CD4-positive, alpha-beta T cell treated with Interleukin-17A for 4 hours (primary cell): Measurements from ENCODE around the gene DHRS2.

ENCODE experiments used
- DNase-seq: peaks from one replicate; pipeline ENCODE4 v3.0.0-alpha.2; 2020; ENCODE audit warnings: mixed read lengths

Gene DHRS2

GRCh38 chr14:23612802-23613201, 23.4 kb upstream of the DHRS2 start:
- DNase-seq: no peak

GRCh38 chr14:23613242-23614070, 22.7 kb upstream of the DHRS2 start:
- DNase-seq: no peak

GRCh38 chr14:23614395-23614828, 21.8 kb upstream of the DHRS2 start:
- DNase-seq: no peak

GRCh38 chr14:23615856-23616255, 20.3 kb upstream of the DHRS2 start:
- no peak for DNase-seq

- DNase-seq: no peak
Measured at GRCh38 chr14:23617539-23617938, 18.6 kb upstream of the DHRS2 start.

- DNase-seq: no peak
Measured at GRCh38 chr14:23618415-23618988, 17.7 kb upstream of the DHRS2 start.

GRCh38 chr14:23620177-23620702, 15.9 kb upstream of the DHRS2 start:
- DNase-seq: no peak

GRCh38 chr14:23621204-23621931, 14.8 kb upstream of the DHRS2 start:
- no peak for DNase-seq

GRCh38 chr14:23621932-23622730, 14.0 kb upstream of the DHRS2 start:
- DNase-seq: no peak

- DNase-seq: no peak
Measured at GRCh38 chr14:23622990-23623389, 13.2 kb upstream of the DHRS2 start.

- no peak for DNase-seq
Measured at GRCh38 chr14:23623962-23624361, 12.2 kb upstream of the DHRS2 start.

- DNase-seq: no peak
Measured at GRCh38 chr14:23624830-23625404, 11.2 kb upstream of the DHRS2 start.

GRCh38 chr14:23626946-23627345, 9.2 kb upstream of the DHRS2 start:
- no peak for DNase-seq

- DNase-seq: no peak
Measured at GRCh38 chr14:23627961-23628360, 8.2 kb upstream of the DHRS2 start.

- no peak for DNase-seq
Measured at GRCh38 chr14:23629204-23629603, 7.0 kb upstream of the DHRS2 start.

GRCh38 chr14:23629832-23630396, 6.2 kb upstream of the DHRS2 start:
- no peak for DNase-seq

GRCh38 chr14:23630687-23631086, 5.5 kb upstream of the DHRS2 start:
- no peak for DNase-seq

- DNase-seq: no peak
Measured at GRCh38 chr14:23631234-23631633, 4.9 kb upstream of the DHRS2 start.

GRCh38 chr14:23631702-23632460, 4.3 kb upstream of the DHRS2 start:
- DNase-seq: peak; percentile 82

- no peak for DNase-seq
Measured at GRCh38 chr14:23632461-23633159, 3.6 kb upstream of the DHRS2 start.
